ENCODE measurements around the gene BCL6. TPM values are rescaled to one million over a fixed set of nuclear protein-coding genes. Genes with fewer than 3 reads are reported as not detected.

Gene BCL6
- 2.7 and 5.0 TPM in 2 replicates for polyA plus RNA-seq (2014; cell fraction: cytosol; rRNA removed)
- 11.5 and 25.7 TPM in 2 replicates for polyA plus RNA-seq (2014; cell fraction: nucleus; rRNA removed)

- DNase-seq (ENCODE audit: low spot score), result peak; percentile 98
These were observed at the start of gene BCL6 for GRCh38 chr3:187745201-187746058. TSS of gene BCL6 (minus strand) at chr3:187745468. CDS start at chr3:187733693, 11,775 bp downstream.

GRCh38 chr3:187794731-187795130 is 49.5 kb upstream of the BCL6 start:
- no peak for DNase-seq (ENCODE audit: low spot score)

- no peak for DNase-seq (ENCODE audit: low spot score)
These were observed 48.4 kb upstream of the BCL6 start for GRCh38 chr3:187793618-187794017.

- DNase-seq (ENCODE audit: low spot score), result no peak
These were observed 47.3 kb upstream of the BCL6 start for GRCh38 chr3:187792521-187792920.

- DNase-seq (ENCODE audit: low spot score), result peak; percentile 71
These were observed 44.6 kb upstream of the BCL6 start for GRCh38 chr3:187789872-187790271.

GRCh38 chr3:187788984-187789857 is 44.0 kb upstream of the BCL6 start:
- no peak for DNase-seq (ENCODE audit: low spot score)

GRCh38 chr3:187783098-187783497 is 37.8 kb upstream of the BCL6 start:
- no peak for DNase-seq (ENCODE audit: low spot score)

- peak; percentile 24 for DNase-seq (ENCODE audit: low spot score)
These were observed 36.7 kb upstream of the BCL6 start for GRCh38 chr3:187782006-187782405.

GRCh38 chr3:187781001-187781400 is 35.7 kb upstream of the BCL6 start:
- no peak for DNase-seq (ENCODE audit: low spot score)

- no peak for DNase-seq (ENCODE audit: low spot score)
These were observed 33.5 kb upstream of the BCL6 start for GRCh38 chr3:187778726-187779125.

GRCh38 chr3:187777331-187777941 is 32.2 kb upstream of the BCL6 start:
- DNase-seq (ENCODE audit: low spot score), result no peak

- DNase-seq (ENCODE audit: low spot score), result no peak
These were observed 30.3 kb upstream of the BCL6 start for GRCh38 chr3:187775549-187775948.

- no peak for DNase-seq (ENCODE audit: low spot score)
These were observed 29.0 kb upstream of the BCL6 start for GRCh38 chr3:187774185-187774789.

GRCh38 chr3:187773233-187774184 is 28.2 kb upstream of the BCL6 start:
- DNase-seq (ENCODE audit: low spot score), result no peak

GRCh38 chr3:187770224-187770623 is 25.0 kb upstream of the BCL6 start:
- DNase-seq (ENCODE audit: low spot score), result peak; percentile 84

- DNase-seq (ENCODE audit: low spot score), result no peak
These were observed 24.5 kb upstream of the BCL6 start for GRCh38 chr3:187769771-187770170.

GRCh38 chr3:187767266-187768012 is 22.2 kb upstream of the BCL6 start:
- no peak for DNase-seq (ENCODE audit: low spot score)

- DNase-seq (ENCODE audit: low spot score), result no peak
These were observed 20.1 kb upstream of the BCL6 start for GRCh38 chr3:187765342-187765741.

GRCh38 chr3:187763850-187764648 is 18.8 kb upstream of the BCL6 start:
- peak; percentile 69 for DNase-seq (ENCODE audit: low spot score)
